MG63 (cell line): ENCODE results near the gene RNF212. TPM values are rescaled to one million over a fixed set of nuclear protein-coding genes. Genes with fewer than 3 reads are reported as not detected.
"Not testable (repeated sequence)": the region's sequence is repeated elsewhere in the genome, so short reads cannot be mapped to it uniquely, and the experiment has no call there.

Source experiments
- DNase-seq: peaks from one replicate; pipeline ENCODE4 v3.0.0-alpha.2; 2020
- H3K27me3 ChIP-seq: fragments of 250-450 bp; sonication (Bioruptor Pico); 2 replicates; pipeline ENCODE4 v1.5.1; 2020; ENCODE audit warnings: mild to moderate bottlenecking, moderate library complexity
- H3K36me3 ChIP-seq: fragments of 250-450 bp; sonication (Bioruptor Pico); 2 replicates; pipeline ENCODE4 v1.5.1; 2020; ENCODE audit warnings: mild to moderate bottlenecking, moderate library complexity
- H3K4me3 ChIP-seq: fragments of 250-450 bp; sonication (Bioruptor Pico); 2 replicates; pipeline ENCODE4 v1.5.1; 2020; ENCODE audit warnings: mild to moderate bottlenecking, moderate library complexity
- H3K9me3 ChIP-seq: fragments of 250-450 bp; sonication (Bioruptor Pico); 2 replicates; pipeline ENCODE4 v1.5.1; 2020; ENCODE audit warnings: mild to moderate bottlenecking, moderate library complexity
- total RNA-seq: library from RNA; depleted of rRNA; stranded (reverse); fragments of >200 nt; shearing (Covaris generic); gene quantifications from 2 replicates; pipeline ENCODE4 v1.2.3, GENCODE V29; 2014; ENCODE audit warnings: low replicate concordance

Gene RNF212
- total RNA-seq, 1 experiment from 2014 or later, result not detected

DNA sequence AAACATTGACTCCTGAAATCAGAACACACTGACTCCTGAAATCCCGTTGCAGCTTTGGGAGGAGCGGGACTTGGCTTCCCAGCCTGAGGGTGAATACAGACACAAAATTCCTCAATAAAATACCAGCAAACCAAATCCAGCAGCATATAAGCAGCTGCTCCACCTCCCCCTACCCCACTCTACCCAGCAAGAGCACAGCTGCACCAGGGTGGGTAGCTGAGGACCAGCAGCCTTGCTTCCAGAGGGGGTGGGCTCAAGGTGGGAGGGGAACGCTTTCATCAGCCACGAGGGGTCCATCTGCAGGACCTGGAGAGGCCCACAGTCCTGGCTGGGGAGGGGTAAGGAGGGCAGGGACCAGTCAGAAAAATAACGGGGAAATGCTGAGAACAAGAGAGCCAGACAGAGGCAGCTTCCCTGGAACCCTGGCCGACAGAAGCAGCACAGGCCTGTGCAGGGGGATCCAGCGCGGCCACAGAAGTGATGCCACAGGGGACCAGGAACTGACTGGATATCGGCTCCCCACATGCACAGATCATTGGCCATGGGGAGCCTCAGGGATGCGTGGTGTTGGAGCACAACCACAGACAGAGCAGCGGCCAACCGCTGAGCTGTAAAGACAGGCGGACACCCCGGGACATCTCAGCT is 52.2 kb downstream of the RNF212 start:
- no peak for DNase-seq
- Histone ChIP-seq H3K36me3 (no peaks in the 10 kb centered on the region), H3K27me3 (no peaks in the 10 kb centered on the region), H3K4me3 (no peak overlapping the region), H3K9me3 (no peaks in the 10 kb centered on the region)

DNA sequence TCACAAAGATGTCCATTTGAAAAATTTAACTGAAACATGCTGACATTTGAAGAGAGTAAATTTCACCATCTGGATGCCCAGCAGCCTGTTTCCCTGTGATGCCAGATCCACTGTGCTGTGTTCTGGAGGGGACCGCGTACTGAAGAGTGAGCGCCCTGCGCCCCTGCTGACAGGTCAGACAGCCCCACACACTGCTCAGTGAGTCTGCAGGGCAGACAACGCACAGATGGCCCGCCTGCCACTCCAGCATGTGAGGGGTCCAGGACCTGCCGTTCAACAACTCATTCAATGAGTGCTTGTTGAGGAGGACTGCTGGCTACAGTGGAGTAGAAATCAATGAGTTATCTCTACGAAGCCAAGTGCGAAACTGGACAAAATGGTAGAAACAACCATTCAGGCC is 52.7 kb downstream of the RNF212 start:
- Histone ChIP-seq H3K9me3 (no peaks in the 10 kb centered on the region), H3K36me3 (no peaks in the 10 kb centered on the region), H3K4me3 (no peak overlapping the region), H3K27me3 (no peaks in the 10 kb centered on the region)
- no peak for DNase-seq

- Histone ChIP-seq H3K36me3 (no peaks in the 10 kb centered on the region), H3K27me3 (no peaks in the 10 kb centered on the region), H3K4me3 (no peak overlapping the region), H3K9me3 (no peaks in the 10 kb centered on the region)
- DNase-seq, result no peak
These were observed 53.2 kb downstream of the RNF212 start for GRCh38 chr4:1060121-1060520.

DNA sequence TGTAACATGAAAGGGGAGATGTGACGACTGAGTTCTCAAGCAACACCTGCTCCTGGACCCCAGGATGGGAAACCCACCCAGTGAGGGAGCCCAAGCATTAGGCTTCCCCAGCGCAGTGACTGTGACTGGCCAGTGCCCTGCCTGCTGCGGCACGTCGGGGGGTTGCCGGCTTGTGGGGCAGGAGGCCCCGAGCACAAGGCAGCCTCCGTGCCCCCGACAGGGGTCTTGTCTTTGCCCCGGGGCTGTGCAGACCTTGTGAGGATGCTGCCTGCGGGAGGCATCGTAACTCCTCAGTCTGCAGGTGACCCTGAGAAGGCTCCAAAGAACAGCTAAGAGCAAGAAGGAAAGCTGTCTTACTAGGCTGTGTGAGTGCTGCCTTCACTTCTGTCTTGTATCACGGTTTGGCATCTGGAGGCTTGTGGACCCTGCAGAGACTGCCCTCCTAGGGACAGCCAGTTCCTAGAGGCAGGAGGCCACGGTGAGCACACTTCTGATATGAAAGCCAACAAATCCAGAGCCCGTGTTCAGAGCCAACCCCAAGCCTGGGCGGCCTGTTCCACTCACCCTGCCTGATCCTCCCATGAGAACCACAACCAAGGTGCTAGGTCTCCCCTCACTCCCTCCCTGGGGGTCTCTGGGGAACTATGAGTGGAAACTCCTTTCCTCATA is 54.2 kb downstream of the RNF212 start:
- no peak for DNase-seq
- H3K9me3 ChIP-seq, result no peaks in the 10 kb centered on the region
- no peak overlapping the region for H3K4me3 ChIP-seq
- no peaks in the 10 kb centered on the region for H3K27me3 ChIP-seq
- no peaks in the 10 kb centered on the region for H3K36me3 ChIP-seq

DNA sequence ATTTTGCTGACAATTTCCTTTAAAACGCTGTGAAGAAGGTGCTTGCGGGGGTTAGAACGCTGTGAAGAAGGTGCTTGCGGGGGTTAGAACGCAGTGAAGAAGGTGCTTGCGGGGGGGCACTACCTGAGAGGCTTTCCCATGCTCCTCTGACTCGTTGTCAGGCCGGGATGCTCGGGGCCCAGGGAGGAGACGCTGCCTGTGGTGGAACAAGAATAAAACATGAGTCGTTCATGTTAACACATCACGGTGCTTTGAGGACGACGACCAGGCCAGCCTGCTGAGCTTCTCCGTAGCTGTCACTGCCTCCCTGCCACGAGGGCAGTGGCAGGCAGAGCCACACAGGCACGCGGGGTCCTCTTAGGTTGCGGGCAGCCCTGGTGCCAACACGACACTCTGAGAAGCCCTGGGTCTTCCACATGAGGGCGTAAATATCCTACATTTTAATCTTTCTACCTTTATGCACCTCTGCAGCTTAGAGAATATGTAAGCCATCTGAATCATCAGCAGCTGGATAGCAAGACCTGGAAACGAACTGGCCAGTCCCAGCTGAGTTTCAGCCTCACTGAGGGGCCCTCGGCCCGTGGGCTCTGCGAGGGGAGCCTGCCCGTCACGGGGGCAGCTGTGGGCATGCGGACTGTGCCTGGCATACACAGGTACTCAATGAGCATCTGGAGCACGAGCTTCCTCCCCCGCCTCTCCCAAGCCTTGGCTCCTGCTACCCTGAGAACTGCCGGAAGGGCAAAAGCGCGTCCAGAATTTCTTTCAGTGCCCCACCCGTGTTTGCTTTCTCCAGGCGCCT is 55.0 kb downstream of the RNF212 start:
- Histone ChIP-seq H3K36me3 (no peaks in the 10 kb centered on the region), H3K4me3 (no peak overlapping the region), H3K27me3 (no peaks in the 10 kb centered on the region), H3K9me3 (no peaks in the 10 kb centered on the region)
- DNase-seq, result no peak

DNA sequence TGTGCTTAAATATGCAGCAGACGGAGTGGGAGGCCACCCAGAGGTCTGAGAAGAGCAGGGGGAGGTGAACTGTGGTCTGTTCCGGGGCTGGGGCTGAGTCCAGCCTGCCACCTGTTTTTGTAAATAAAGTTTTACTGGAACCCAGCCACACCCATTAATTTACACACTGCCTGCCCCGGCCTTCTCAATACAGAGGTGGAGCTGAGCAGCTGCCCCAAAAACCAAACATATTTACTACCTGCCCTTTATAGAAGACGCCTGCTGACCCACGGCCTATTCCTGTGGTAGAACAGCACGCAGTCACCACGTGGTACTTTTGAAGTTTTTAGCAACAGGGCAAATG is 56.0 kb downstream of the RNF212 start:
- Histone ChIP-seq H3K9me3 (no peaks in the 10 kb centered on the region), H3K36me3 (no peaks in the 10 kb centered on the region), H3K4me3 (no peak overlapping the region), H3K27me3 (no peaks in the 10 kb centered on the region)
- DNase-seq, result no peak

DNA sequence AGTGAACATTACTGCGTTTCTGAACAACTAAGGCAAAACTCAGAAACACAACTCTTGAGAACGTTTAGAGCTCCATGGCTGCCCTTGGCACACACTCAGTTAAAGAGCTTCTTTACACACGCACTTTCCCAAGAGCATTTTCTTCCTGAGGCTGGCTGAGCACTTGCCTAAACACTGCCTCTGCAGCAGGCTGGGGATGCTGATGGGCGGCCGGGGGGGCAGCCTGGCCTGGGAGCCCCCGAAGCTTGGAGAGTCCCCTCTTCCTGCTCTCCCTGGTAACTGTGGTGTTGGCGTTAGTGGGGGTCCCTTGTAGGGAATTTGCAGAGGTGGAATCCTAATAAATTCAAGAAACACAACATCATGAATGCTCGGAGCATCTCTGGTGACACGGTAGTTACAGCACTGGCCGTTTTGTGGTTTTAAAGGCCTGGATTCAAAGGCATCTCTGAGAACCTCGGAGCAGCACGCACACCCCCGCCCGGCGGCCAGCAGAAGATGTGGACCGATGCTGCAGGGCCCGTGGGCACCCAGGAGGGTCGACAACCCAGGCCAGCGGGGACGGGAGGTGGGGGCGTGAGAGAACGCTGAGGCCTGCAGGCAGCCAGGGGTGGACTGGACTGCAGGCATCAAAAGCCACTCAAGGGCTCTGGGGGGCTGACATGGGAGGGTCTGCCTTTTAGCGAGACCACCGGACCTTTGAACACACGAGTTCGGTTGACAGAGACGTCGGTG is 56.5 kb downstream of the RNF212 start:
- DNase-seq, result no peak

GRCh38 chr4:1055721-1056590 is 57.4 kb downstream of the RNF212 start:
- H3K4me3 ChIP-seq, result no peak overlapping the region
- H3K36me3 ChIP-seq, result no peaks in the 10 kb centered on the region
- H3K27me3 ChIP-seq, result no peaks in the 10 kb centered on the region
- H3K9me3 ChIP-seq, result no peaks in the 10 kb centered on the region
- no peak for DNase-seq

More for the DNA sequence above, 56.5 kb downstream of the RNF212 start:
- no peaks in the 10 kb centered on the region for H3K36me3 ChIP-seq
- no peaks in the 10 kb centered on the region for H3K27me3 ChIP-seq
- no peak overlapping the region for H3K4me3 ChIP-seq
- H3K9me3 ChIP-seq, result no peaks in the 10 kb centered on the region

- H3K9me3 ChIP-seq, H3K36me3 ChIP-seq, DNase-seq, H3K4me3 ChIP-seq, H3K27me3 ChIP-seq: not testable (repeated sequence)
These were observed 58.1 kb downstream of the RNF212 start for GRCh38 chr4:1055243-1055701.

DNA sequence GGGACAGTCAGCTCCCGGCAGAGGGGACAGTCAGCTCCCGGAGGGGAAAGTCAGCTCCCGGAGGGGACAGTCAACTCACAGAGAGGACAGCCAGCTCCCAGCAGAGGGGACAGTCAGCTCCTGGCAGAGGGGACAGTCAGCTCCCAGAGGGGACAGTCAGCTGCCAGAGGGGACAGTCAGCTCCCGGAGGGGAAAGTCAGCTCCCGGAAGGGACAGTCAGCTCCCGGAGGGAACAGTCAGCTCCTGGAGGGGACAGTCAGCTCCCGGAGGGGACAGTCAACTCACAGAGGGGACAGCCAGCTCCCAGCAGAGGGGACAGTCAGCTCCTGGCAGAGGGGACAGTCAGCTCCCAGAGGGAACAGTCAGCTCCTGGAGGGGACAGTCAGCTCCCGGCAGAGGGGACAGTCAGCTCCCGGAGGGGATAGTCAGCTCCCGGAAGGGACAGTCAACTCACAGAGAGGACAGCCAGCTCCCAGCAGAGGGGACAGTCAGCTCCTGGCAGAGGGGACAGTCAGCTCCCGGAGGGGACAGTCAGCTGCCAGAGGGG is 58.6 kb downstream of the RNF212 start:
- H3K36me3 ChIP-seq, H3K27me3 ChIP-seq, H3K9me3 ChIP-seq, DNase-seq, H3K4me3 ChIP-seq: not testable (repeated sequence)

GRCh38 chr4:1053891-1054290 is 59.5 kb downstream of the RNF212 start:
- not testable (repeated sequence) for H3K4me3 ChIP-seq, H3K27me3 ChIP-seq, H3K36me3 ChIP-seq, DNase-seq, H3K9me3 ChIP-seq

- H3K9me3 ChIP-seq, result no peaks in the 10 kb centered on the region
- no peak for DNase-seq
- no peaks in the 10 kb centered on the region for H3K36me3 ChIP-seq
- no peaks in the 10 kb centered on the region for H3K27me3 ChIP-seq
- H3K4me3 ChIP-seq, result no peak overlapping the region
These were observed 60.2 kb downstream of the RNF212 start for GRCh38 chr4:1053080-1053661.

DNA sequence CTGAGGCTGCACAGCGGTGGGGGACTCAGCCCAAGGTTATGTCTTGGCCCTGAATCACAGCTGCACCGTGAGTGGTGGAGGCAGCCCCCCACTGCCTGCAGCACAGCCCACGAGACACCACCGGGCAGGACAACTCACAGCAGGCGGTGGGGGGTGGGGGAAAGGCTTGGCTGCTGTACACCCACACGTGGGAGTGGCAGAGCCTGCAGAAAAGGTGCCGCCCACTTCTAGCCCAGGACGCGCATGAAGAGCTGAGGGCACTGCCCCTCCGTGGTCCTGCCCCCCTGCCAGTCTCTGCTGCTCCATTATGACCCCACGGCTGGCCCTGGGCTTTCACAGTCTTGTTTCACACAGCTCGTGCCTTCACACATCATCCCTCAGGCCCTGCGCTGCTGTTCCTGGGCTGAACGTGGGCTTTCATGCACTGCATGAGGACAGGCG is 61.1 kb downstream of the RNF212 start:
- H3K9me3 ChIP-seq, result no peaks in the 10 kb centered on the region
- H3K27me3 ChIP-seq, result no peaks in the 10 kb centered on the region
- H3K36me3 ChIP-seq, result no peaks in the 10 kb centered on the region
- no peak for DNase-seq
- no peak overlapping the region for H3K4me3 ChIP-seq

GRCh38 chr4:1051472-1051871 is 61.9 kb downstream of the RNF212 start:
- no peak overlapping the region for H3K4me3 ChIP-seq
- DNase-seq, result no peak

DNA sequence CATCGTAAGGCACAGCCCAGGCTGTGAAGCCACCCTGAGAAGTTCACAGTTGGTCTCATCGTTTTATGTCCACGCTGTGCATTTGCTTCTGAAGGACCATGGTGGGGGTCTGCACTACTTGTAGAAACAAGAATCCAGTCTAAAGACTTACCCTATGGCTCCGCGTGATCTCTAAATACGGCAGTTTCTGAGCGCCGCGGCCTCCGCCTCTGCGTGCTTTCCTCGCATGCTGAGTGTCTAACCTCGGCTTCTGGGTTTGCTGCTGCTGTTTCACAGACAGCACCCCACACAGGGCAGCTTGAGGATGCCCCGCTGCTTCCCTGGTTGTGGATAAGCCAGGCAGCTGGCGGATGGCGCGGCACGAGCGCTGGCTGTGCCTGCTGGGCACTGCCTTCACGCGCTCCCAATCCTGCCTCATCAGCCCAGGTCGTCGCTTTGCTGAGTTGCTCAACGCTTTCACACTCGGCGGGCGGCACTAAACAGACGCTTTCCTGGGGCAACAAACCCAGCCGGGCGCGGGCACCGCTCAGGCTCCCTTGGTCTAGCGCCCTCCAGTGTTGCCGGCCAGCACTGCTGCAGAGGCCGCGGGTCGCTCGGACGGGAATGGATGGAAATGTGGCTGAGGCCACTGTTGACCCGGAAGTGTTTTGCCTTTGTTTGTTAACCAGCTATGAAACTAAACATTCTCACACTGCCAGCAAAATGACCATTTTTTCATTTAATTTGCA is 62.7 kb downstream of the RNF212 start:
- no peak overlapping the region for H3K4me3 ChIP-seq
- H3K9me3 ChIP-seq, result no peaks in the 10 kb centered on the region
- H3K27me3 ChIP-seq, result no peaks in the 10 kb centered on the region
- H3K36me3 ChIP-seq, result no peaks in the 10 kb centered on the region
- DNase-seq, result no peak

More at GRCh38 chr4:1051472-1051871, 61.9 kb downstream of the RNF212 start:
- H3K9me3 ChIP-seq, result no peaks in the 10 kb centered on the region
- no peaks in the 10 kb centered on the region for H3K36me3 ChIP-seq
- H3K27me3 ChIP-seq, result no peaks in the 10 kb centered on the region
